Breast epithelium (tissue), 3 donors: Measurements from ENCODE around the gene TOX2.

Source experiments
- CTCF ChIP-seq, 3 donors: fragments of 450-650 bp; IDR thresholded peaks; one replicate each; pipeline ENCODE4 v1.5.1; 2016 to 2017; ENCODE audit warnings: antibody characterized with exemption in 3 of 3, mild to moderate bottlenecking in 3 of 3, moderate library complexity in 3 of 3
- POLR2A ChIP-seq: fragments of 450-650 bp; IDR thresholded peaks from one replicate; pipeline ENCODE4 v1.6.1; 2016; ENCODE audit warnings: antibody characterized with exemption, mild to moderate bottlenecking, moderate library complexity
- POLR2AphosphoS5 ChIP-seq, 3 donors: sonication (generic); formaldehyde crosslinking; IDR thresholded peaks; one replicate each; pipeline ENCODE4 v1.6.1; 2017; ENCODE audit warnings: antibody characterized with exemption in 3 of 3

- TF ChIP-seq CTCF (IDR thresholded peaks at IDR 0.05) (no peak), POLR2A (no peak), POLR2AphosphoS5 (IDR thresholded peaks at IDR 0.05) (no peak)
Observed at GRCh38 chr20:43913291-43914025, 1.2 kb upstream of the TOX2 start.
